Stimulated activated CD4-positive, alpha-beta T cell treated with anti-CD3 and anti-CD28 coated beads, Interleukin-1b, Interleukin-23, amount 100 ng/mL, for 4 hours (primary cell): ENCODE measurements around the gene PARD3B.
A peak's percentile ranks its signal among the peaks of the same experiment; 100 is the strongest.

Experiments
- DNase-seq, 2 donors: peaks; one replicate each; pipeline ENCODE4 v3.0.0-alpha.2; 2020; ENCODE audit warnings: low read depth in 2 of 2

The PARD3B gene

DNA sequence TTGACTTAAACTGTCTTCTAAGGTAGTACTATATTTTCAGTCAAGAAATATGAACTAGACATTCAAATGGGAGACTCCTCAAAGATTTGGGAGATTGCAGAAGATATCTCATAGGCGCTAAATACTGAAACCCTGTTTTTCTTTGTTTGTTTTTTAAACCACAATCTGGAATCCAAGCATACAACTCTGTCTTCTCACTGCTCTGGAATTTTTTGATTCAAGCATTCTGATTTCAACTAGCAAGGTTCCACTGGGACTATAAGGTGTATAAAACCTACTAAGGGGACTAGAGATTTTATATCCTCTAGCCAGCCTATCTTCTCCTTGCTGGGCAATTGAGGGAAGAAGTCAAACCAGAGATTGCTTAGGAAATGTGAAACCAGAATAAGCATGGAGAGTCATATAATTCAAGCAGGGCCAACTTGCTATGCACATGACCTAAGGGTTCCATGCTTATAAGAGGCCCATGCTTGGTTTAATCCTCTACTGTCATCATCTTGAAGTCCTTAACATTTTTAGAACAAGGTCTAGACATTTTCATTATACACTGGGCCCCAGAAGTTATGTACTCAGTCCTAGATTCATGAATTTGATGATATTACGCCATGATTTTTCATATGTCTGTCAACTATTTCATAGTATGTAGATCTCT is 405.5 kb downstream of the PARD3B start:
- no peak for DNase-seq

DNA sequence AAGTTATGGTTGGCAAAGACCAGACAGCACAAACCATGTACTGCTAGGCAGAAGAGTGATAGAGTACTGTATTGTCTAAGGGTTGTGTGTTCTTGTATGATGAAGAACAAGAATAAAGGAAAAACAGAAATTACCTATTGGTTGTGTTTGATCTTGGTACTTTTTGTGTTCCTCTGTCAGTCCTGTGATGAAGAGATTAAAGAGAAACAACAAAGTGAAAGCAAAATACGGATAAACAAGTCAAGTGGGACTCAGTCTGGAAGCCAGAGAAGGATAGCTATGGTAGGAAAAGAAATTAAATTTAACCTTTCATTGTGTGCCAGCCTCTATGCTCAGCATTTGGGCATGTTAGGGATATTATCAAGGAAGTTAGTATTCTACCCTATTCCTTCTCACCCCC is 413.1 kb downstream of the PARD3B start:
- no peak for DNase-seq

DNA sequence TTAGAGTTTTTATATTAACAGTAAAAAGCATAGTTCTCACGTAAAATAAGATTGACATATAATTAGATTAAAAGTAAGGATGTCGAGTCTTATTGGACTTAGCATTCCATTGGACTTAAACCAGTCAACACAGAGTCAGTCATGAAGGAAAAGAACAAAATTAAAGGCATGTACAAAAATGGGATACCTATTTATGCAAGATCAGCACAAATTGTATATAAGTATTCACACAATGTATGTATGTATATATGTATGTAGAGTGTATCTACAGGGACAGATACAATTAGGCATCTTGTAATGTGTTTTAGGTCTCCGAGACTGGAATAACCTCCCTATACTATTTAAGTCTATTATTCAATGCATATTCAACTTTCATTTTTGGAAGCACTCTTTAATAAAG is 419.1 kb downstream of the PARD3B start:
- no peak for DNase-seq

DNA sequence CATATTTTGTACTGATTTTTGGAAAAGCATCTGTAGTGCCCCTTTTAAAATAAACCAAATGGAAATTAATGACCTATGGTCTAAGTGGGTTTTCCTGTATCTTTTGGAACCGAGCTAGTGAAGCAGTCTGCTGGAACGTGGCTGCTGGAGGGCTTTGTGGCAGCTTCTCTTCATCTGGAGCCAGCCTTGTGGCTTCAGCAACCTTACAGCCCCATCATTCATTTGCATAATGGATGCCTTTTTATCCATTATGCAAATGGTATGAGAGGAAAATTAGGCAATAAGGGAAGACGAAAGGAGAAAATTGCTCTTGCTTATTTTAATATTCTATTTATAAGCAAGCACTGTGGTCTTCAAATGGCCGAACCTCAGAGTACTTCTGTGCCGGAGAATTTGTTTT is 421.0 kb downstream of the PARD3B start:
- no peak for DNase-seq

DNA sequence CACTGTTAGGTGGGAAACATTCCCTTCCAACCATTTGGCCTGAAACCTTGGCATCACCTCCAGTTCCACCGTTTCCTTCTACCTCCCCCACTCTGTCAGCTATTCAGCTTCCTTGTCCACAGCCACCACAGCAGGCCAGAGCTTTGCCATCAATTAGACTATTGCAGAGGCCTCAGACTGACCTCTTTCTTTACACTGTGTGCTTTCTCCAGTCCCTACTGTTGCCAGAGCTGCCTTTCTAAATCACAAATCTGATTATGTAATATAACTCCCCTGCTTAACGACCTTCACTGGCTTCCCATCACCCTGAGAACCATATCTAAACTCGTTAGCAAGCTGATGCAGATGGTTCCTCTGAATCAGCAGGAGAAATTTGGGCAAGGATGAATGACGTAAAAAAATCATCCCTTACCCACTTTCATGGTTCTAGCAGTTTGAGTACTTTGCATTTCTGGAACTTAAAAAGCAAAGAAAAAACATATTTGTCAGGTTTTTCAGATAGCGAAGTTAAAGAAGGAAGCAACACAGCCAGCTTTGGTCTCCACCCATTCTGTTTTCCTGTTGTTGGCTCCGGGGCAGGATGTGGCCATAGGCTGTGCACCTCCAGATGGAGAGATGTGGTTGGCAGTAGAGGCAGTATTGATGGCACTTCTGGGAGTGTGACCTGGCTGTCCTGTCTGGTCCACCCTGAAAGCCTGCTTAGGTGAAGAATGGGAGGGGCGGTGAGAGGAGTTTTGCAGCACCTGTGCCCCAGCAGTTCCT is 422.1 kb downstream of the PARD3B start:
- peak in 1 of 2 donors; percentile 13 for DNase-seq

DNA sequence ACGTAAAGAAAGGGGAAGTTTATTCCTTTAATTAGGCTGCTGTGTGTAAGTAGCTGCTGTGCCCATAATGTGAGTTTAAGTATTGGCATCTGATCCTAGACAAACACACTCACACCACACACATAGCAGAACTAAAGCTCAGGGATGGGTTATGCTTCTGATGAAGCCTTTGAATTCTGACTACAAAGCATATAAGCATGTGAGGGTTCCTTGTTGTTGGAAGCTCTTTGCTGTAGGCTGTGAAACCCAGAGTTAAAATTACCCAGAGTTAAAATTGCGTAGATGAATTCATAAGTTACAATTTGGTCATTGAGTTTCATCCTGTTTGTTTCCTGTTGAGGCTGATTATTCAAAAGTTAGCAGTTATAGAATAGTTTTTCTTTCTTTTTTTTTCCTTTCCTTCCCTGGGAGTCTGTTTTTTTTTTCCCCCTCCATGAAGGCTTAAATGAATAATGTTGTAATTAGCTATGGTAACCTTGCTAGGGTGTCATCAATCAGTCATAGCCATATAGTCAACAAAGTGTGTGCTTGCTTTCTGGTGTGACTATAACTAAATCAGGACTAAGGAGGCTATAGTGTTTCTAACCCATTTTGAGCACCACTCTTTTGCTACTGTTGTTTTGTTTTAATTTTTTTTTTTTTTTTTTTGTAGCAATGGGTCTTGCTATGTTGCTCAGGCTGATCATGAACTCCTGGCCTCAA is 426.1 kb downstream of the PARD3B start:
- no peak for DNase-seq

DNA sequence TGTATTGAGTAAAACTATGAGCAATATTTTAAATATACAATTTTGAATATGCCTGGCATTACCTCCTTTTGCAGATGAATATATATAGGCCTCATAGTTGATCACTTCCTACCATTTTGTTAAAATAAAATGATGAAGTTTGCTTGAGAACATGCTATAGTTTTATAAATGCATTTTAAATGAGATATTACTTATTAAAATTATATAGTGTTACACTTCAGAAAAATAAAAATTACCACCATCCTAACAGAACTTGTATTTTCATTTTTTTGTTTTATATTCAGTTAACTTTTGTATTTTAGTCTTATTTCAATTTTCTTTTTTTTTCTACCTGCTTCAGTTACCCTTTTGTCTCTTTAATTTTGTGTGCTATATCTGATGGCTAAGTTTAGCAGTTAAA is 426.9 kb downstream of the PARD3B start:
- no peak for DNase-seq

DNA sequence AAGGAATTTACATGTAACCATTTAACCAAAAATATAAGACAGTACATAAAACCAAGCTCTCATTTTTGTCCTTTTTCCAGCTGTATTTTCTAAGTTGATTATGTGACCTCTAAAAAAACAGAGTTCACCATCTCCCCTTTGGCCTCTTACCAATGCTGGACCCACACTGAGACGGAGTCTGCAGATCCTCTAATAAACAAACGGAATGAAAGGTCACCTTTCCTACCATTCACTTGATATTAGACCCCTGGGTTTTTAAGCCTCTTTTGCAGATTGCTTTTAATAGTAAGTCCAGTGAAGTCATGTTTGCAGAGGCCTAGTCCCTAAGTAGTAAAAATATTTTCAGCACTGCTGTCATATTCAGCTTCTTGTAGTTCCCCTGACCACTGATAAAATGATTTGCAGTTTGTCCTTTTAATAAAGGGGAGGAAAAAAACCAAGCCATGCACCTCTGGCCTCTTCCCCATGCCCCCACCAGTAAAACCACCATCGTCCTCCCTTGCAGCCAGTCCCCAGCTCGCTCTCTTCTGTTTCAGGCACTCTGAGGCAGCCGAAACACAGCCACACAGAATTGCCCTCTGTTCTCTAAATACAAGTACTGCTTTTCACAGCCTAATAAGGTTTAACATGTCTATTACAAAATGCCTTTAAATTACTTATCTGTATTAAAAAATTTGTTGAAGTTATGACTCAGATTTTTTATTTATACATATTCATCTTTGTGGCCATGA is 427.5 kb downstream of the PARD3B start:
- no peak for DNase-seq

DNA sequence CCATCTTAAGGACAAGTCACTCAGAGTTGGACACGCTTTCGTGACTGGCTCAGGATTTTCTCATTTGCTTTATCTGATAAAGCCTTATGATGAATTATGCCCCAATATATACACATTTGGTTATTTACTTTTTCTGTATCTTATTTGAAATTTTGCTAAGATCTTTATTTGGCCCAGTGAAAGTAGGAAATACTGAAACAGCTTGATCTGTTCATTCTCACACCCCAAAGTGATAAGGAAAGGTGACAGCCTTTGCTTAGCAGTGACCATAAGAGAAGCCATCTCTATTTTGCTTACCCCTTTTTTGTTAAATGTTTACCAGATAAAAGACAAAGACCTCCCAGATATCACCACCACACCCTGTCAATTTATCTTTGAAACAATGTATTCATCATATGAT is 428.3 kb downstream of the PARD3B start:
- DNase-seq: no peak

DNA sequence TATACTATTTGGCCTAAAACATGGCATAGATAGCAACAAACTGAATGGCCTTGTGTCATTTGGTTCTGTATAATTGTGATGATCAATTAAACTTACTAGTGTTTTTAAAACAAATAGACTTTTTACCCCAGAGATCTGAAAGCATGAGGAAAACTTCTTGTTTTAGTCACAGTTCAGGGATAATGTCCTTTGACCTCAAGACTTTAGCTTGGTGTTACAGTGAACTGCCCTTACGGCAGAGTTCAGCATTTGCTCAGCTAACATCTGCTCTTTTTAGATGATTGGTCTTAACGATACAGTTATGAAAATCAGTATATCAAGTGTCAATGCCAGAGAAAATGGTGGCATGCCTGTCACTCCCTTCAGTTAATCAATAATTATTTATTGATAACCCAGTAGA is 429.2 kb downstream of the PARD3B start:
- no peak for DNase-seq

DNA sequence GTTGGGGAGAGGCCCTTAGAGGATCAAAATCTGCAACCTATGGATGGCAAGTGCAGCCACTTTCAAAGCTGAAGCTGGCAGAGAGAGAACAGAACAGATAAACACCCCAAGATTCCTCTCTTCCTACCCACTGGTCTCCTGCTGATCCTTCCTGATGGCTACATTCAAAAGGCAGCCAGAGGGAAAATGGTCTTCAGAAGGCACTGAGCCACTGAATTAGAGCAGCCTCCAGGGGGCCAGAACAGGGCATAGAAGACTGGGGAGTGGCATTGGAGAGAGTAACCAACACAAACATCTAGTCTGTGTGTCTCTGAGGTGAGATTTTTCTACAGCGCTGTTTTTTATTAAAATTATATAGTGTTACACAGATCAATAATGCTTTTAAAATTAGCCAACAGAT is 432.6 kb downstream of the PARD3B start:
- no peak for DNase-seq

DNA sequence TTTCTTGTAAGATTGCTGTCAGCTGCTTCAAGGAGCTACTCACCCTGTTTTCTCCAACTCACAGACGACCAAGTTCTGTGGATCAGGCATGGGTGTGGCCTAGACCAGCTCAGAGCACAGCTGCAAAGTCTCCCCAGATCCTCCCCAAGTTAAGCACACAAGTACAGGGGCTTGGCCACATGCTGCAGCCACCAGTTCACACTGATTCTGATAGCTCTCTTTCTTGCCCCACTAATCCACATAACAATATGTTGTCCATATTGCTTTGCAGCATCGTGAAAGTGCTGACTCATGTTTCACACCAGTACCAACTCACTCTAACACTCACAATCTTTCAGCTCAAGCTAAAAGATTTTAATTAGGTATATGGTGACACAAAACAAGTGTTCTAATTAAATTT is 437.0 kb downstream of the PARD3B start:
- DNase-seq: no peak

DNA sequence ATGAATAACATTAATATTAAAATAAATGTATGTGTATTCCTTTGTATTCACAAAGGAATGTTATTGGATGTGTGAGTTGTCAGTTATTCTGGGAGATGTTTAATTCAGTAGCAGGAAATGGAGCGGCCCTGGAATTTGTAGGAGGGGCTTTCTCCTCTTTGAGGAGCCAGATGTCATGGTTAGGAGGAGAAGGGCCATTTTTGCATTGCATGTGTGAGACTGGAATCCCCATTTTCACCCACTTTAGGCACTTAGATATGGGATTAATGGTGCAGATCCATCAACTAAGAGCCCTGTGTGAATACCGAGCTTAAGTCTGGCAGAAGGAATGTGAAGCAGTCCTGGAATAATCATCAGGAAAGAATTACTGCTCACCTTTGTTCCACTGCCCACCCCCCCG is 439.2 kb downstream of the PARD3B start:
- DNase-seq: no peak

DNA sequence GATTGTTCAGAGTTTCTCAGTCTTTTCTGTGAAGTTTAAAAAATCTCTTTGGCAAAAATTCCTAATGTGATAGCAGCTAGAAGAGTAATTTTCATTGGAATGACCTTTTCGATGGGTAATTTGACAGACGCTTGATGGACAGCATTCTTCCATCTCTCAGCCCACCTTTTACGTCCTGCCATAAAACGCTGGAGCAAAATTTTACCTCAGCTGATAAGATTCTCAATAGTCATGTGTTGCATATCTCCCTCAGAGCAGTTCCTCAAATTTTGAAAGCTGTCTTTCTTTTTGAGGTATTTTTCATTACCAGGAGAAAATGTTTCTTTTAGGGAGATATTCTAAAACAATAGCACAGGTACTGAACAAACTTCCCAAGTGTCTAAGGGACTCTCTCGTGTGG is 441.4 kb downstream of the PARD3B start:
- DNase-seq: no peak

DNA sequence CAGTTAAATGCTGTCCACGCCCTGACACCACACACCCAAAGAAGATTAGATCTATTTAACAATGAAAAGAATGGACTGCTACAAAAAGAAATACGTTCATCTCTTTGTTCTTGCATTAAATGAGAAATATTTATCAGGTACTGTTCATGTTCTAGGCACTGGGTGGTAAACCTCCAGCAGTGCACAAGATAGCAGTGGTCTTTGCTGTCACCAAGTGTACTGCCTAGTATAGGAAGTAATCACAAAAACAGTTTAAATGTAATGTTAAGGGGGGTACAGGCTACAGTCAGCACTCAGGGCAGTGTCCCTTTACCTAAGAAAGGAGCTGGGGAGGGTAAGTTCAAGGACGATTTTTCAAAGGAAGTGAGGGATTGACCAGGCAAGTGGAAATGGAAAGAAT is 443.6 kb downstream of the PARD3B start:
- DNase-seq: no peak

DNA sequence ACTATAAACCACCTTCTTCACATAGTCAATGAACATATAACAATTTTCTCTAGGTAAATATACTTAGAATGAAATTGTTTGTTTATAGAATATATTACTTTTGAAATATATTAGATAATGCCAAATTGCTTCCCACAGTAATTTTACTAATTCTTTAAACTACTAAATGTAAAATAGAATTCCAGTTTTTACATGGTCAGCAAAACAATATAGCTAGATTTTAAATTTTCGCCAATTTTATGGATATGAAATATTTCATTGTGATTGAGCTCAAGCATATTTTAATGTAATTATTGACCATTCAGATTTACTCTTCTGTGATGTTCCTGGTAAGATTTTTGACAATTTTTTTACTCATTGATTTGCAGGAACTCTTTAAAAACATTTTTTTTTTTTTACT is 444.6 kb downstream of the PARD3B start:
- DNase-seq: no peak

DNA sequence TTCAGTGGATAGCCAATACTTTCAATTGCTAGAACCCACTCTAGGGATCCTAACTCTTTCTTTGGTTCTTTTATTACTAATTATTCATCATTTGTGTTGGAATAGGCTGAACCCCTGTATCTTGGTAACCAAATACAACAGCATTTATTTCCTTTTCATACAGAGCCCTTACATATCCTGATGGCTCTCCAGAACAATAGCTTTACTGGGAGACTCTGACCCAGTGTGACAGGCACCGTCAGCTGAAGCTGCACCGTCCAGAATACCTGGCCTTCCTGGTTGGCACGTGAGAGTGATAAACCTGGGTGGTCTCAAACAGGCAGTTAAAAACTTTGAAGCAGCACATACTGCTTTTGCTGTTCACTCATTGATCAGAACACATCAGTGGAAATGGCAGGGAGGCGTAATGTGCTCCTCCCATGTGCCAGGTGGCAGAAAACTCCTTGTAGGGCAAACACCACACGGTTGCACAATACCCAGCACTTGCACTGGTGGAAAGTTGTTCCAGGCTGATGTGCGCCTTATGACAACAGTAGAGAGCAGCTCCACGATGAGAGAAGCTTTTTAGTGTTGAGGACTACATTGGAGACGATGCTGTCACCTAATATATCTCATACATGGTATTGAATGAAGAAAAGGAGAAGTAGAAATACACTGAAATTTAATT is 456.2 kb downstream of the PARD3B start:
- DNase-seq: no peak

DNA sequence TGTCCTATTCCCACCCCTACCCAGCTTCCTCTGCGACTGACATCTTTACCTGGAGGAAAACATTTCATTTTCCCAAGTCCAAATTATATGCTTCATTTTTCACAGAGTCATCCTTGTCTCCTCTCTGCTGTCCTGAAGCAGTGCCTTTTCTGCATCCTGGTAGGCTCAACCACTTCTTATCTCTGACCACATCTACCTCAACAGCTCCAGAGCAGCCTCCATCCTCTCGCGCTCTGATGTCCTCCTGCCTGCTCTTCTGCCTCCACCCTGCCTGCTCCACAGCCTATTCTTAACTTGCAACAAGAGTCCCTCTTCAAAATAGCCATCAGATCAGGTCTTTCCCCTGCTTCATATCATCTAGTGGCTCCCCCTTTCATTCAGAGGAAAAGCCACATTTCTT is 457.1 kb downstream of the PARD3B start:
- DNase-seq: no peak

DNA sequence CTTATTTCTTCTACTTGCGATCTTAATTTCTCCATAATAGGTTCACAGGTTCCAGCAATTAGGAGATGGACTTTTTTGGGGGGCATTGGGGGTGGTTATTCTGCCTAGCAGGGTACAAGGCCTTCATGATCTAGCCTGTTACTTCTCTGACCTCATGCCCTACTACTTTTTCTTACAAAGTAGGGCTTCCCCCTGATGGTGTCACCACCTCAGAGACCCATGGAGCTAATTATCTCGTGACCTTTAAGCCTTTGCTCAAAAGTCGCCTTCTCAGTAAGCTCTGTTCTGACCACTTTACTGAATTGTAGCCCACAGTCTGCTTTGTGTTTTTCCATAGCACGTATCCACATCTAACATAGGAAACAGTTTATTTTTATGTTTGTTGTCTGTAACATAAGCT is 458.0 kb downstream of the PARD3B start:
- DNase-seq: no peak

DNA sequence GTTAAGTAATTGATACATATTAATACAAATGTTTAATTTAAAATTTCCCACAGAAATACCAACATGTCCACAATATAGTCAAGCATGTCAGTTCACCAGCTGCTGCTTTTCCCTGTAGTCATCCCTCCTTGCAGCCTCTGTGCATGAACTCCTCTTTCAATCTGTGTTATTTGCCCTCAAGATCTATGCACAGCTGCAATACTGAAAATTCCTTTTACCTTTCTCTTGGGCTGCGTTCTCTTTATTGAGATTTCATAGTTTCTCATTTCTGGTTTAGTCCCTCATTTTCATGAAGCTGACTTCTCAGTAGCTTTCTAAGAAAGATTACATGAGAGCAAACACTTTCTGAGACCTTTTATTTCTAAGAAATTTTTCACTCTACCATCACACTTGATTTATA is 464.9 kb downstream of the PARD3B start:
- no peak for DNase-seq

DNA sequence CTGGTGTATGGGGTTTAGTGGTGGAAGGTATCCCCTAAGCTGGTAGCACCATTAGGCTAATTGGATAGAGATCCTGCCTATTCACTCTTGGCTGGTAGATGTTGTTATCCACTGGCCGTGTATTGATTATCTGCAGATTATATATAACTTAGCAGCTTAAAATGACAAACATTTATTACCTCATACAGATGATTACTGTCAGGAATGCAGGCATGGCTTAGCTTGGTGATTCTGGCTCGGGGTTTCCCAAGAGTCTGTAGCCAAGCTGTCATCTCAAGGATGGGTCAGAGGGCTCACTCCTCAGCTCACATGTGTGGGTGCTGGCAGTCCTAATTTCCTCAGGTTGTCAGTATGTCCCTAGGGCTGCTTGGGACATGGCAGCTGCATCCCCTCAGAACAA is 465.8 kb downstream of the PARD3B start:
- DNase-seq: no peak

DNA sequence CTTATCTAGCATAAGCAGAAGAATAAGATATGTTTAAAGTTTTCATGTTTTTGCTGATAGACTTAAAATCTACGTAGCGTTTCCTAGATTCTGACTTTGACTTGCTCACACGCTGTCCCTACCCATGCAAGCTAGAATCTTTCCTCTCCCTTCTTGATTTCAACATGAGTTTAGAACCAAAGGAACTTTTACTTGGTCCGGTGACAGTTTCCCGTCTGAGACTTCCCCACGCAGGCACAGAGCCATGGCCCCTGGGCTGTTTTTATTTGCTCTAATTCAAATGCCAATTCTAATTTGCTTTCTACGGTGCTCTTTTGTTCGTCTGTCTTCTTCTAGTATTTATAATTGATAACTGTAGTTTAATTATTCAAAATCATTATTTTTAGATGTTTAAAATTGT is 467.7 kb downstream of the PARD3B start:
- no peak for DNase-seq
